GM12878 (cell line): Measurements from ENCODE around the gene CDK5RAP1. TPM values are rescaled to one million over a fixed set of nuclear protein-coding genes. Genes with fewer than 3 reads are reported as not detected.

ENCODE experiments used
- ATAC-seq: fragments of 200-7000 bp; cut with Tn5 transposase; 3 replicates; pipeline ENCODE4 v1.9.1; 2020; ENCODE audit warnings: mild to moderate bottlenecking, moderate library complexity
- BruUV-seq: library from RNA; stranded (reverse); fragments of 400-500 nt; replicated peaks from 2 replicates; lab custom pipeline; 2021; lab: Mats Ljungman, UMichigan
- CTCF ChIA-PET: fragments of 300-600 bp; sonication (Branson Sonifier 250); formaldehyde crosslinking; extraction: SDS; loops from one replicate; lab custom pipeline; 2021; ENCODE audit warnings: inconsistent platforms; lab: Yijun Ruan, JAX
- POLR2A ChIA-PET: fragments of 350-600 bp; formaldehyde crosslinking; extraction: SDS; loops from one replicate; lab custom pipeline; 2021; ENCODE audit warnings: inconsistent platforms; lab: Charles Lee
- RAD21 ChIA-PET: fragments of 300-600 bp; sonication (Branson Sonifier 250); formaldehyde crosslinking; loops from one replicate; lab custom pipeline; 2023; ENCODE audit warnings: antibody characterized with exemption; ENCODE audit not compliant: unreplicated experiment; lab: Charles Lee
- SMC1A ChIA-PET: fragments of 300-600 bp; sonication (Branson Sonifier 250); formaldehyde crosslinking; loops from one replicate; lab custom pipeline; 2023; ENCODE audit not compliant: unreplicated experiment, uncharacterized antibody; lab: Charles Lee
- DNase-seq: peaks from one replicate; pipeline ENCODE4 v3.0.0-alpha.2; 2011; ENCODE audit warnings: low read depth, low spot score
- FAIRE-seq: peaks from 3 replicates; lab custom pipeline; 2011; peaks lifted over from hg19 to GRCh38; lab: Jason Lieb, UNC
- H2AFZ ChIP-seq: 2 replicates; pipeline ENCODE4 v1.6.0; 2011; ENCODE audit warnings: low read depth, low read length, control low read depth; ENCODE audit not compliant: control insufficient read depth
- H3K27ac ChIP-seq: 2 replicates; pipeline ENCODE4 v1.5.1; 2011; ENCODE audit warnings: control low read depth; ENCODE audit not compliant: control insufficient read depth, insufficient read depth
- H3K27me3 ChIP-seq, 2 experiments: replicated peaks in 1 of 2; 2 replicates each; pipeline versions ENCODE4 v1.6.0 to v1.6.1; 2011; ENCODE audit warnings: low read length in 1 of 2; ENCODE audit not compliant: control insufficient read depth in 2 of 2, insufficient read depth in 2 of 2
- H3K36me3 ChIP-seq, 2 experiments: 2 replicates each; pipeline ENCODE4 v1.5.1; 2011; ENCODE audit warnings: low read length in 1 of 2; ENCODE audit not compliant: control insufficient read depth in 2 of 2, insufficient read depth in 2 of 2
- H3K4me1 ChIP-seq: 2 replicates; pipeline ENCODE4 v1.6.1; 2011; ENCODE audit warnings: mild to moderate bottlenecking, low read length, moderate library complexity, mixed read lengths; ENCODE audit not compliant: control insufficient read depth, insufficient read depth
- H3K4me2 ChIP-seq: 2 replicates; pipeline ENCODE4 v1.6.0; 2011; ENCODE audit warnings: control low read depth; ENCODE audit not compliant: control insufficient read depth, insufficient read depth
- H3K4me3 ChIP-seq: fragments of 200-600 bp; sonication (generic); 2 replicates; pipeline ENCODE4 v1.5.1; 2016
- H3K79me2 ChIP-seq: 2 replicates; pipeline ENCODE4 v1.6.0; 2011; ENCODE audit warnings: low read length; ENCODE audit not compliant: control insufficient read depth, insufficient read depth
- H3K9ac ChIP-seq: 2 replicates; pipeline ENCODE4 v1.8.0; 2011; ENCODE audit warnings: low read length, control low read depth, mixed read lengths; ENCODE audit not compliant: control insufficient read depth, insufficient read depth
- H3K9me3 ChIP-seq: replicated peaks from 3 replicates; pipeline ENCODE4 v1.5.1; 2011; ENCODE audit warnings: mild to moderate bottlenecking, low read length; ENCODE audit not compliant: control insufficient read depth, insufficient read depth
- H4K20me1 ChIP-seq: 2 replicates; pipeline ENCODE4 v1.6.0; 2011; ENCODE audit not compliant: control insufficient read depth, insufficient read depth
- CHD2 ChIP-seq: IDR thresholded peaks from 2 replicates; pipeline ENCODE4 v1.6.1; 2011; ENCODE audit warnings: low read depth, low read length, improper control_type of control experiment, borderline replicate concordance
- EGR1 ChIP-seq, 2 experiments: IDR thresholded peaks; 1 replicate in 1 of 2; 2 replicates in 1 of 2; pipeline ENCODE4 v1.6.1; 2011 to 2012; ENCODE audit warnings: low read depth in 2 of 2, low read length in 2 of 2, borderline replicate concordance in 1 of 2, mild to moderate bottlenecking in 1 of 2, moderate library complexity in 1 of 2
- EP300 ChIP-seq, 2 experiments: fragments of 150-350 bp in 1 of 2; IDR thresholded peaks; 2 replicates each; pipeline ENCODE4 v1.6.1; 2011 to 2012; ENCODE audit warnings: low read depth in 2 of 2, low read length in 2 of 2, borderline replicate concordance in 1 of 2, improper control_type of control experiment in 1 of 2, inconsistent platforms in 1 of 2; ENCODE audit not compliant: control insufficient read depth in 1 of 2
- JUNB ChIP-seq: IDR thresholded peaks from 2 replicates; pipeline ENCODE4 v1.6.1; 2016; ENCODE audit warnings: antibody characterized with exemption, mild to moderate bottlenecking
- MEF2B ChIP-seq: fragments of 450-650 bp; IDR thresholded peaks from 2 replicates; pipeline ENCODE4 v1.6.1; 2018; ENCODE audit warnings: mild to moderate bottlenecking, moderate library complexity; ENCODE audit not compliant: partially characterized antibody, poor library complexity, severe bottlenecking
- NFXL1 ChIP-seq: fragments of 450-650 bp; IDR thresholded peaks from 2 replicates; pipeline ENCODE4 v1.6.1; 2017; ENCODE audit warnings: antibody characterized with exemption, mild to moderate bottlenecking, borderline replicate concordance
- RB1 ChIP-seq: fragments of 450-650 bp; formaldehyde crosslinking; IDR thresholded peaks from 2 replicates; pipeline ENCODE4 v1.6.1; 2017; ENCODE audit warnings: mild to moderate bottlenecking, borderline replicate concordance
- RCOR1 ChIP-seq: conservative IDR thresholded peaks from 2 replicates; pipeline ENCODE4 v1.6.1; 2012; ENCODE audit warnings: low read depth, low read length, improper control_type of control experiment
- RUNX3 ChIP-seq: IDR thresholded peaks from 2 replicates; pipeline ENCODE4 v1.6.1; 2012; ENCODE audit warnings: low read length, inconsistent platforms
- SMARCA5 ChIP-seq: fragments of 450-650 bp; IDR thresholded peaks from 2 replicates; pipeline ENCODE4 v1.6.1; 2017; ENCODE audit warnings: mild to moderate bottlenecking
- SUPT20H ChIP-seq: IDR thresholded peaks from 2 replicates; pipeline ENCODE4 v1.6.1; 2011; ENCODE audit warnings: low read depth, mild to moderate bottlenecking, low read length, moderate library complexity, borderline replicate concordance; ENCODE audit not compliant: control insufficient read depth
- ZBED1 ChIP-seq: IDR thresholded peaks from 2 replicates; pipeline ENCODE4 v1.6.1; 2016; ENCODE audit warnings: borderline replicate concordance
- ZBTB40 ChIP-seq: fragments of 450-650 bp; IDR thresholded peaks from 2 replicates; pipeline ENCODE4 v1.6.1; 2016; ENCODE audit warnings: mild to moderate bottlenecking, moderate library complexity, borderline replicate concordance
- ZNF24 ChIP-seq: fragments of 450-650 bp; IDR thresholded peaks from 2 replicates; pipeline ENCODE4 v1.6.1; 2017; ENCODE audit warnings: antibody characterized with exemption, mild to moderate bottlenecking
- WGBS: methylation state at CpG from one replicate; pipeline ENCODE4 v1.1.6; 2016; ENCODE audit warnings: low lambda C conversion rate; ENCODE audit not compliant: insufficient replicate concordance, insufficient coverage; ENCODE audit errors: missing lambda C conversion rate; 5-methylcytosine and 5-hydroxymethylcytosine counted together
- in situ Hi-C: fragments of 300-500 bp; cut with MboI; formaldehyde crosslinking; loops from 9 replicates; pipeline ENCODE4 v1.14.3; 2018; ENCODE audit warnings: mixed read lengths
- intact Hi-C: fragments of 100-400 bp; cut with micrococcal nuclease; formaldehyde crosslinking; loops from one replicate; pipeline ENCODE4 v1.14.2; 2022; ENCODE audit not compliant: unreplicated experiment
- polyA plus RNA-seq, 11 experiments: library from polyadenylated mRNA; depleted of rRNA in 4 of 11; unstranded in 6 of 11; stranded (reverse) in 5 of 11; fragments of >200 nt; fragmentation: Nextera tagmentation in 4 of 11; fragmentation: Illumina TruSeq in 1 of 11; extraction: Ambion mirVana in 4 of 11; extraction: Trizol in 1 of 11; gene quantifications; 1 replicate in 1 of 11; 2 replicates in 10 of 11; pipeline versions ENCODE4 v1.2.1 to v1.2.3, GENCODE V29; 2011 to 2016; ENCODE audit warnings: inconsistent platforms in 2 of 11, missing spikeins in 2 of 11, low read depth in 1 of 11
- total RNA-seq, 4 experiments: library from RNA; depleted of rRNA in 3 of 4; stranded (reverse); fragments of >200 nt in 3 of 4; fragmentation: Illumina TruSeq in 1 of 4; extraction: Trizol in 1 of 4; gene quantifications; 2 replicates each; pipeline versions ENCODE4 v1.2.1 to v1.2.3, GENCODE V29; 2013 to 2021
- TF ChIP-seq, protein P1 (sequence below): IDR thresholded peaks from 2 replicates; pipeline ENCODE4 v1.6.1; 2012; ENCODE audit warnings: mild to moderate bottlenecking, low read depth, low read length

CDK5RAP1 gene
- total and polyA plus RNA-seq, 10 of the 15 experiments (the other 5 are each of a cell fraction or from before 2014, with no cell fraction given) = 30.4 to 67.6 (median 38.8) TPM

GRCh38 chr20:33394718-33395117, 6.6 kb downstream of the CDK5RAP1 start:
- RAD21 ChIA-PET = no interaction called here
- CTCF ChIA-PET = interaction anchor here (1.0 to 1.1 kb wide), 2 partner anchors 50 to 272 kb away, joined by 3 to 4 read pairs; partner anchors contain the start of gene ACTL10
- no TSS peak for BruUV-seq
- H3K9ac ChIP-seq = no peak overlapping the region
- H4K20me1 ChIP-seq = no peaks in the 10 kb centered on the region
- no peak overlapping the region for H3K4me2 ChIP-seq
- no peak for ATAC-seq
- WGBS = 86% methylated on average over 4 of the region's 4 CpGs
- intact Hi-C loops = no loop called here
- no peak overlapping the region for H3K4me3 ChIP-seq
- no peaks in the 10 kb centered on the region for H3K9me3 ChIP-seq
- H3K27me3 ChIP-seq = no peaks in the 10 kb centered on the region
- no peak overlapping the region for H2AFZ ChIP-seq
- peaks cover 11% of the 10 kb centered on the region for H3K79me2 ChIP-seq
- SMC1A ChIA-PET = no interaction called here
- no peak for DNase-seq
- H3K36me3 ChIP-seq = peaks cover 0 to 14% of the 10 kb centered on the region in 2 experiments
- H3K27ac ChIP-seq = no peak overlapping the region
- in situ Hi-C loops = no loop called here
- FAIRE-seq = no peak
- H3K4me1 ChIP-seq = no peaks in the 10 kb centered on the region
- POLR2A ChIA-PET = no interaction called here
- TF ChIP-seq CHD2 (no peak), RUNX3 (no peak), NFXL1 (no peak), ZBED1 (no peak), RB1 (no peak), EP300 (IDR thresholded peaks at IDR 0.05; ENCODE audit: borderline replicate concordance in 1 of 2, control insufficient read depth in 1 of 2, low read depth in 2 of 2, low read length in 2 of 2) (no peak), ZBTB40 (no peak), SUPT20H (no peak), EGR1 (IDR thresholded peaks at IDR 0.05; ENCODE audit: borderline replicate concordance in 1 of 2, low read depth in 2 of 2, low read length in 2 of 2) (no peak), RCOR1 (no peak), SMARCA5 (no peak), ZNF24 (no peak), MEF2B (no peak), JUNB (no peak)
- TF ChIP-seq, protein P1, sequence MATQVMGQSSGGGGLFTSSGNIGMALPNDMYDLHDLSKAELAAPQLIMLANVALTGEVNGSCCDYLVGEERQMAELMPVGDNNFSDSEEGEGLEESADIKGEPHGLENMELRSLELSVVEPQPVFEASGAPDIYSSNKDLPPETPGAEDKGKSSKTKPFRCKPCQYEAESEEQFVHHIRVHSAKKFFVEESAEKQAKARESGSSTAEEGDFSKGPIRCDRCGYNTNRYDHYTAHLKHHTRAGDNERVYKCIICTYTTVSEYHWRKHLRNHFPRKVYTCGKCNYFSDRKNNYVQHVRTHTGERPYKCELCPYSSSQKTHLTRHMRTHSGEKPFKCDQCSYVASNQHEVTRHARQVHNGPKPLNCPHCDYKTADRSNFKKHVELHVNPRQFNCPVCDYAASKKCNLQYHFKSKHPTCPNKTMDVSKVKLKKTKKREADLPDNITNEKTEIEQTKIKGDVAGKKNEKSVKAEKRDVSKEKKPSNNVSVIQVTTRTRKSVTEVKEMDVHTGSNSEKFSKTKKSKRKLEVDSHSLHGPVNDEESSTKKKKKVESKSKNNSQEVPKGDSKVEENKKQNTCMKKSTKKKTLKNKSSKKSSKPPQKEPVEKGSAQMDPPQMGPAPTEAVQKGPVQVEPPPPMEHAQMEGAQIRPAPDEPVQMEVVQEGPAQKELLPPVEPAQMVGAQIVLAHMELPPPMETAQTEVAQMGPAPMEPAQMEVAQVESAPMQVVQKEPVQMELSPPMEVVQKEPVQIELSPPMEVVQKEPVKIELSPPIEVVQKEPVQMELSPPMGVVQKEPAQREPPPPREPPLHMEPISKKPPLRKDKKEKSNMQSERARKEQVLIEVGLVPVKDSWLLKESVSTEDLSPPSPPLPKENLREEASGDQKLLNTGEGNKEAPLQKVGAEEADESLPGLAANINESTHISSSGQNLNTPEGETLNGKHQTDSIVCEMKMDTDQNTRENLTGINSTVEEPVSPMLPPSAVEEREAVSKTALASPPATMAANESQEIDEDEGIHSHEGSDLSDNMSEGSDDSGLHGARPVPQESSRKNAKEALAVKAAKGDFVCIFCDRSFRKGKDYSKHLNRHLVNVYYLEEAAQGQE = no peak
